ENCODE measurements around the gene CRX. TPM values are rescaled to one million over a fixed set of nuclear protein-coding genes. Genes with fewer than 3 reads are reported as not detected.
"Not testable (repeated sequence)": the region's sequence is repeated elsewhere in the genome, so short reads cannot be mapped to it uniquely, and the experiment has no call there.

Gene CRX
- total RNA-seq, 2 donors from 2014 or later, result 0.16 TPM; not detected in 1

- Mint-ChIP-seq H3K9me3 (no peaks in the 10 kb centered on the region), H3K4me1 (peaks cover 6% of the 10 kb centered on the region), H3K36me3 (ENCODE audit: low read depth) (no peaks in the 10 kb centered on the region), H3K4me3 (no peak overlapping the region), H3K27ac (no peak overlapping the region), H3K27me3 (peaks cover 5% of the 10 kb centered on the region)
- ATAC-seq (replicated peaks), result no peak
These were observed 27.2 kb upstream of the CRX start for GRCh38 chr19:47794526-47794925.

GRCh38 chr19:47796785-47797184, 25.0 kb upstream of the CRX start:
- Mint-ChIP-seq H3K27ac (no peak overlapping the region), H3K4me1 (no peaks in the 10 kb centered on the region), H3K36me3 (ENCODE audit: low read depth) (no peaks in the 10 kb centered on the region), H3K4me3 (no peak overlapping the region), H3K9me3 (no peaks in the 10 kb centered on the region), H3K27me3 (peaks cover 5% of the 10 kb centered on the region)
- ATAC-seq (replicated peaks), result no peak

GRCh38 chr19:47797996-47798903, 23.5 kb upstream of the CRX start:
- no peak for ATAC-seq (replicated peaks)
- Mint-ChIP-seq H3K27me3 (peaks cover 5% of the 10 kb centered on the region), H3K4me1 (no peaks in the 10 kb centered on the region), H3K4me3 (no peak overlapping the region), H3K9me3 (no peaks in the 10 kb centered on the region), H3K36me3 (ENCODE audit: low read depth) (no peaks in the 10 kb centered on the region), H3K27ac (no peak overlapping the region)

- Mint-ChIP-seq H3K4me1 (no peaks in the 10 kb centered on the region), H3K9me3 (no peaks in the 10 kb centered on the region), H3K27me3 (peaks cover 5% of the 10 kb centered on the region), H3K36me3 (ENCODE audit: low read depth) (no peaks in the 10 kb centered on the region), H3K27ac (no peak overlapping the region), H3K4me3 (no peak overlapping the region)
- ATAC-seq (replicated peaks), result no peak
These were observed 22.9 kb upstream of the CRX start for GRCh38 chr19:47798904-47799266.

GRCh38 chr19:47801270-47801669, 20.5 kb upstream of the CRX start:
- H3K4me1 Mint-ChIP-seq, result no peaks in the 10 kb centered on the region
- H3K9me3 Mint-ChIP-seq, result no peaks in the 10 kb centered on the region
- H3K4me3 Mint-ChIP-seq, result no peak overlapping the region
- ATAC-seq (replicated peaks), result no peak
- H3K27me3 Mint-ChIP-seq, result peaks cover 5% of the 10 kb centered on the region
- no peaks in the 10 kb centered on the region for H3K36me3 Mint-ChIP-seq (ENCODE audit: low read depth)
- no peak overlapping the region for H3K27ac Mint-ChIP-seq

GRCh38 chr19:47802521-47803043, 19.2 kb upstream of the CRX start:
- H3K4me1 Mint-ChIP-seq, result no peaks in the 10 kb centered on the region
- no peaks in the 10 kb centered on the region for H3K9me3 Mint-ChIP-seq
- no peaks in the 10 kb centered on the region for H3K36me3 Mint-ChIP-seq (ENCODE audit: low read depth)
- H3K27me3 Mint-ChIP-seq, result peaks cover 8% of the 10 kb centered on the region
- no peak for ATAC-seq (replicated peaks)
- H3K4me3 Mint-ChIP-seq, result no peak overlapping the region
- H3K27ac Mint-ChIP-seq, result no peak overlapping the region

- H3K4me3 Mint-ChIP-seq; H3K27ac Mint-ChIP-seq; H3K27me3 Mint-ChIP-seq; H3K36me3 Mint-ChIP-seq (ENCODE audit: low read depth); H3K4me1 Mint-ChIP-seq; ATAC-seq (replicated peaks); H3K9me3 Mint-ChIP-seq: not testable (repeated sequence)
These were observed 18.6 kb upstream of the CRX start for GRCh38 chr19:47803148-47803547.

GRCh38 chr19:47803671-47804070, 18.1 kb upstream of the CRX start:
- not testable (repeated sequence) for H3K4me3 Mint-ChIP-seq; H3K36me3 Mint-ChIP-seq (ENCODE audit: low read depth); H3K4me1 Mint-ChIP-seq; H3K27ac Mint-ChIP-seq; ATAC-seq (replicated peaks); H3K27me3 Mint-ChIP-seq; H3K9me3 Mint-ChIP-seq

GRCh38 chr19:47804451-47804850, 17.3 kb upstream of the CRX start, which contains the start of gene TPRX1:
Gene TPRX1, minus strand, starts transcription at chr19:47804551. Its CDS starts 12 bp downstream, at chr19:47804539.
- not testable (repeated sequence) for H3K4me1 Mint-ChIP-seq; H3K36me3 Mint-ChIP-seq (ENCODE audit: low read depth); H3K27me3 Mint-ChIP-seq; ATAC-seq (replicated peaks); H3K4me3 Mint-ChIP-seq; H3K9me3 Mint-ChIP-seq; H3K27ac Mint-ChIP-seq

- no peak for ATAC-seq (replicated peaks)
- H3K36me3 Mint-ChIP-seq (ENCODE audit: low read depth), result no peaks in the 10 kb centered on the region
These were observed 16.4 kb upstream of the CRX start for GRCh38 chr19:47805313-47805712.

GRCh38 chr19:47806435-47806834, 15.3 kb upstream of the CRX start:
- Mint-ChIP-seq H3K4me1 (no peaks in the 10 kb centered on the region), H3K4me3 (no peak overlapping the region), H3K9me3 (no peaks in the 10 kb centered on the region), H3K27me3 (peaks cover 6% of the 10 kb centered on the region), H3K36me3 (ENCODE audit: low read depth) (no peaks in the 10 kb centered on the region), H3K27ac (no peak overlapping the region)
- ATAC-seq (replicated peaks), result no peak

More at GRCh38 chr19:47805313-47805712, 16.4 kb upstream of the CRX start:
- peaks cover 3% of the 10 kb centered on the region for H3K27me3 Mint-ChIP-seq
- H3K4me1 Mint-ChIP-seq, result no peaks in the 10 kb centered on the region
- H3K4me3 Mint-ChIP-seq, result no peak overlapping the region
- no peak overlapping the region for H3K27ac Mint-ChIP-seq
- H3K9me3 Mint-ChIP-seq, result no peaks in the 10 kb centered on the region

GRCh38 chr19:47813304-47813994, 8.3 kb upstream of the CRX start:
- Mint-ChIP-seq H3K27ac (no peak overlapping the region), H3K27me3 (peaks cover 12% of the 10 kb centered on the region), H3K4me3 (no peak overlapping the region), H3K9me3 (no peaks in the 10 kb centered on the region), H3K36me3 (ENCODE audit: low read depth) (no peaks in the 10 kb centered on the region), H3K4me1 (no peaks in the 10 kb centered on the region)
- peak; percentile 89 for ATAC-seq (replicated peaks)

GRCh38 chr19:47813995-47814328, 7.8 kb upstream of the CRX start:
- H3K4me3 Mint-ChIP-seq, result no peak overlapping the region
- H3K27me3 Mint-ChIP-seq, result peaks cover 18% of the 10 kb centered on the region
- no peak overlapping the region for H3K27ac Mint-ChIP-seq
- H3K4me1 Mint-ChIP-seq, result no peaks in the 10 kb centered on the region
- ATAC-seq (replicated peaks), result no peak
- no peaks in the 10 kb centered on the region for H3K9me3 Mint-ChIP-seq
- no peaks in the 10 kb centered on the region for H3K36me3 Mint-ChIP-seq (ENCODE audit: low read depth)

- H3K36me3 Mint-ChIP-seq (ENCODE audit: low read depth); H3K27ac Mint-ChIP-seq; H3K4me3 Mint-ChIP-seq; H3K9me3 Mint-ChIP-seq; ATAC-seq (replicated peaks); H3K4me1 Mint-ChIP-seq: not testable (repeated sequence)
- peaks cover 34% of the 10 kb centered on the region for H3K27me3 Mint-ChIP-seq
These were observed 5.5 kb upstream of the CRX start for GRCh38 chr19:47816270-47816669.

- H3K27ac Mint-ChIP-seq; H3K9me3 Mint-ChIP-seq; H3K4me3 Mint-ChIP-seq; H3K36me3 Mint-ChIP-seq (ENCODE audit: low read depth); H3K4me1 Mint-ChIP-seq; ATAC-seq (replicated peaks): not testable (repeated sequence)
- H3K27me3 Mint-ChIP-seq, result peaks cover 43% of the 10 kb centered on the region
These were observed 3.5 kb upstream of the CRX start for GRCh38 chr19:47818221-47818620.
